ENCODE data around the gene COX7A2L.

- no peak for TF ChIP-seq POLR2A (IDR thresholded peaks at IDR 0.05)
- TF ChIP-seq, protein P1, sequence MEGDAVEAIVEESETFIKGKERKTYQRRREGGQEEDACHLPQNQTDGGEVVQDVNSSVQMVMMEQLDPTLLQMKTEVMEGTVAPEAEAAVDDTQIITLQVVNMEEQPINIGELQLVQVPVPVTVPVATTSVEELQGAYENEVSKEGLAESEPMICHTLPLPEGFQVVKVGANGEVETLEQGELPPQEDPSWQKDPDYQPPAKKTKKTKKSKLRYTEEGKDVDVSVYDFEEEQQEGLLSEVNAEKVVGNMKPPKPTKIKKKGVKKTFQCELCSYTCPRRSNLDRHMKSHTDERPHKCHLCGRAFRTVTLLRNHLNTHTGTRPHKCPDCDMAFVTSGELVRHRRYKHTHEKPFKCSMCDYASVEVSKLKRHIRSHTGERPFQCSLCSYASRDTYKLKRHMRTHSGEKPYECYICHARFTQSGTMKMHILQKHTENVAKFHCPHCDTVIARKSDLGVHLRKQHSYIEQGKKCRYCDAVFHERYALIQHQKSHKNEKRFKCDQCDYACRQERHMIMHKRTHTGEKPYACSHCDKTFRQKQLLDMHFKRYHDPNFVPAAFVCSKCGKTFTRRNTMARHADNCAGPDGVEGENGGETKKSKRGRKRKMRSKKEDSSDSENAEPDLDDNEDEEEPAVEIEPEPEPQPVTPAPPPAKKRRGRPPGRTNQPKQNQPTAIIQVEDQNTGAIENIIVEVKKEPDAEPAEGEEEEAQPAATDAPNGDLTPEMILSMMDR (IDR thresholded peaks at IDR 0.05): no peak
Observed at GRCh38 chr2:42334220-42334619, 26.8 kb downstream of the COX7A2L start.

All from ovary (tissue), 3 donors.